Endothelial cell of umbilical vein (primary cell): Measurements from ENCODE around the gene HS6ST2. TPM values are rescaled to one million over a fixed set of nuclear protein-coding genes. Genes with fewer than 3 reads are reported as not detected.

Source experiments
- BruUV-seq: library from RNA; stranded (reverse); fragments of 400-500 nt; replicated peaks from 2 replicates; lab custom pipeline; 2021; lab: Mats Ljungman, UMichigan
- CTCF ChIA-PET: fragments of 300-600, 350-600 bp; sonication (Branson Sonifier 250); formaldehyde crosslinking; loops from one replicate; lab custom pipeline; 2021; ENCODE audit warnings: antibody characterized with exemption, inconsistent platforms; lab: Charles Lee
- POLR2A ChIA-PET: fragments of 300-600, 350-600 bp; sonication (Branson Sonifier 250); formaldehyde crosslinking; loops from one replicate; lab custom pipeline; 2021; ENCODE audit warnings: antibody characterized with exemption, inconsistent platforms; lab: Charles Lee
- DNase-seq: peaks from one replicate; pipeline ENCODE4 v3.0.0-alpha.2; 2011; ENCODE audit warnings: low read depth, low spot score
- FAIRE-seq: peaks from 2 replicates; lab custom pipeline; 2011; peaks lifted over from hg19 to GRCh38; lab: Jason Lieb, UNC
- H2AFZ ChIP-seq: 2 replicates; pipeline ENCODE4 v1.6.0; 2012; ENCODE audit warnings: low read depth, low read length, control low read depth, inconsistent platforms
- H3K27ac ChIP-seq: 2 replicates; pipeline ENCODE4 v1.5.1; 2011; ENCODE audit warnings: low read depth, mild to moderate bottlenecking, control low read depth, low read length, moderate library complexity; ENCODE audit not compliant: insufficient read depth
- H3K27me3 ChIP-seq, 2 experiments: 2 replicates each; pipeline versions ENCODE4 v1.6.0 to v1.6.1; 2011; ENCODE audit warnings: low read length in 2 of 2, mixed read lengths in 1 of 2; ENCODE audit not compliant: control insufficient read depth in 2 of 2, insufficient read depth in 2 of 2
- H3K36me3 ChIP-seq, 2 experiments: 2 replicates in 1 of 2; 3 replicates in 1 of 2; pipeline ENCODE4 v1.5.1; 2011; ENCODE audit warnings: low read length in 2 of 2, mild to moderate bottlenecking in 1 of 2, moderate library complexity in 1 of 2; ENCODE audit not compliant: control insufficient read depth in 2 of 2, insufficient read depth in 2 of 2; ENCODE audit errors: extremely low read depth in 1 of 2
- H3K4me1 ChIP-seq: 3 replicates; pipeline ENCODE4 v1.5.1; 2011; ENCODE audit warnings: mild to moderate bottlenecking, low read length; ENCODE audit not compliant: control insufficient read depth, insufficient read depth; ENCODE audit errors: extremely low read depth
- H3K4me2 ChIP-seq: 2 replicates; pipeline ENCODE4 v1.6.1; 2011; ENCODE audit warnings: low read length, control low read depth, mixed read lengths; ENCODE audit not compliant: insufficient read depth
- H3K4me3 ChIP-seq, 3 experiments: fragments of 200-600 bp in 1 of 3; sonication (generic), shearing (Covaris generic) in 1 of 3; replicated peaks in 1 of 3; 2 replicates each; pipeline ENCODE4 v1.5.1; 2011 to 2016; ENCODE audit warnings: control low read depth in 3 of 3, low read length in 3 of 3, mild to moderate bottlenecking in 2 of 3, inconsistent platforms in 1 of 3, low read depth in 1 of 3, moderate library complexity in 1 of 3; ENCODE audit not compliant: insufficient read depth in 1 of 3
- H3K79me2 ChIP-seq: 2 replicates; pipeline ENCODE4 v1.6.0; 2012; ENCODE audit warnings: low read length, inconsistent platforms; ENCODE audit not compliant: control insufficient read depth, insufficient read depth
- H3K9ac ChIP-seq: replicated peaks from 2 replicates; pipeline ENCODE3; 2011; ENCODE audit warnings: low read length, control low read depth; ENCODE audit not compliant: insufficient read depth; ENCODE audit errors: extremely low read depth
- H3K9me1 ChIP-seq: replicated peaks from 3 replicates; pipeline ENCODE4 v1.6.0; 2011; ENCODE audit warnings: mild to moderate bottlenecking, low read length; ENCODE audit not compliant: control insufficient read depth, insufficient read depth; ENCODE audit errors: extremely low read depth
- H3K9me3 ChIP-seq: replicated peaks from 2 replicates; pipeline ENCODE4 v1.5.1; 2012; ENCODE audit warnings: low read length, inconsistent platforms; ENCODE audit not compliant: control insufficient read depth, insufficient read depth
- H4K20me1 ChIP-seq: replicated peaks from 2 replicates; pipeline ENCODE3; 2011; ENCODE audit warnings: mild to moderate bottlenecking, low read length; ENCODE audit not compliant: control insufficient read depth, insufficient read depth; ENCODE audit errors: extremely low read depth
- CTCF ChIP-seq, 2 donors: IDR thresholded peaks; 1 replicate in 1 of 2; 2 replicates in 1 of 2; pipeline ENCODE4 v1.5.1; 2011; ENCODE audit warnings: low read length in 2 of 2, mild to moderate bottlenecking in 2 of 2, moderate library complexity in 2 of 2, control low read depth in 1 of 2, inconsistent platforms in 1 of 2, low read depth in 1 of 2; ENCODE audit not compliant: insufficient read depth in 1 of 2; ENCODE audit errors: extremely low read depth in 1 of 2
- EZH2 ChIP-seq: IDR thresholded peaks from 2 replicates; pipeline ENCODE4 v1.6.1; 2012; ENCODE audit warnings: borderline replicate concordance, low read depth, mild to moderate bottlenecking, moderate library complexity, low read length, inconsistent platforms; ENCODE audit not compliant: severe bottlenecking
- FOS ChIP-seq: IDR thresholded peaks from 2 replicates; pipeline ENCODE4 v1.6.1; 2011; ENCODE audit warnings: mild to moderate bottlenecking, low read length, moderate library complexity, borderline replicate concordance; ENCODE audit not compliant: insufficient read depth
- GATA2 ChIP-seq: IDR thresholded peaks from 2 replicates; pipeline ENCODE4 v1.7.0; 2011; ENCODE audit warnings: low read depth, mild to moderate bottlenecking, moderate library complexity, mixed read lengths, low read length; ENCODE audit not compliant: insufficient read length, insufficient read depth
- JUN ChIP-seq: IDR thresholded peaks from 2 replicates; pipeline ENCODE4 v1.6.1; 2011; ENCODE audit warnings: borderline replicate concordance, low read depth; ENCODE audit not compliant: insufficient read length, insufficient read depth
- MAX ChIP-seq: IDR thresholded peaks from 2 replicates; pipeline ENCODE4 v1.6.1; 2011; ENCODE audit not compliant: insufficient read depth, insufficient read length
- MYC ChIP-seq: IDR thresholded peaks from one replicate; pipeline ENCODE4 v1.6.1; 2011; ENCODE audit warnings: mild to moderate bottlenecking, low read depth, low read length
- POLR2A ChIP-seq: IDR thresholded peaks from 2 replicates; pipeline ENCODE4 v1.6.1; 2012; ENCODE audit warnings: low read depth, mild to moderate bottlenecking, control low read depth, low read length
- POLR2AphosphoS5 ChIP-seq: IDR thresholded peaks from 2 replicates; pipeline ENCODE4 v1.6.1; 2012; ENCODE audit warnings: low read depth, mild to moderate bottlenecking, control low read depth, low read length, moderate library complexity; ENCODE audit not compliant: insufficient read depth
- dilution Hi-C: fragments of 300-500 bp; cut with MboI; formaldehyde crosslinking; loops from one replicate; pipeline ENCODE4 v1.15.0; 2019; ENCODE audit warnings: low sequenced_read_pairs; ENCODE audit not compliant: extremely low pct_ligation_motif_present
- intact Hi-C: fragments of 100-400 bp; cut with micrococcal nuclease; formaldehyde crosslinking; loops from one replicate; pipeline ENCODE4 v1.10.0; 2022
- polyA plus RNA-seq, 4 experiments: library from polyadenylated mRNA; depleted of rRNA in 3 of 4; stranded (reverse) in 3 of 4; unstranded in 1 of 4; fragments of >200 nt; gene quantifications; 2 replicates each; pipeline versions ENCODE4 v1.2.1 to v1.2.3, GENCODE V29; 2011 to 2012; ENCODE audit warnings: missing spikeins in 1 of 4
- total RNA-seq: library from RNA; stranded (reverse); gene quantifications from 2 replicates; pipeline ENCODE4 v1.2.3, GENCODE V29; 2021

The HS6ST2 gene
- total and polyA plus RNA-seq, 2 donors (not counting 3 experiments of a cell fraction or from before 2014, with no cell fraction given), result 0.49 to 0.84 TPM

GRCh38 chrX:132748268-132748667, 210.2 kb downstream of the HS6ST2 start:
- Histone ChIP-seq H3K9me3 (no peaks in the 10 kb centered on the region), H3K4me1 (no peaks in the 10 kb centered on the region), H3K79me2 (no peaks in the 10 kb centered on the region), H2AFZ (no peak overlapping the region), H3K4me3 (no peak overlapping the region), H4K20me1 (no peaks in the 10 kb centered on the region), H3K36me3 (no peaks in the 10 kb centered on the region), H3K27ac (no peak overlapping the region), H3K9me1 (no peaks in the 10 kb centered on the region), H3K4me2 (no peak overlapping the region), H3K27me3 (no peaks in the 10 kb centered on the region), H3K9ac (no peak overlapping the region)
- POLR2A ChIA-PET, result no interaction called here
- no TSS peak for BruUV-seq
- CTCF ChIA-PET, result interaction anchor here (1.4 kb wide), 1 partner anchor 88 kb away, joined by 3 read pairs; no protein-coding TSS in a partner anchor
- intact Hi-C loops (no loop called here), dilution Hi-C loops (no loop called here)
- no peak for TF ChIP-seq JUN
- TF ChIP-seq FOS, result no peak
- TF ChIP-seq MYC, result no peak
- TF ChIP-seq GATA2, result no peak
- no peak for TF ChIP-seq POLR2A
- no peak for TF ChIP-seq CTCF (IDR thresholded peaks at IDR 0.05; ENCODE audit: extremely low read depth in 1 of 2, insufficient read depth in 1 of 2, low read depth in 1 of 2, low read length in 2 of 2)
- no peak for TF ChIP-seq MAX
- no peak for TF ChIP-seq EZH2
- TF ChIP-seq POLR2AphosphoS5, result no peak
- DNase-seq (no peak), FAIRE-seq (no peak)
